Central memory CD8-positive, alpha-beta T cell (primary cell): ENCODE results near the gene LHPP.

ENCODE experiments used
- ATAC-seq: fragments of 150-1000 bp; cut with Tn5 transposase; replicated peaks from 2 replicates; pipeline ENCODE4 v1.10.0; 2022; ENCODE audit warnings: mild to moderate bottlenecking, moderate FRiP score, moderate number of reproducible peaks; ENCODE audit not compliant: poor library complexity, severe bottlenecking; ENCODE audit errors: extremely low read depth
- DNase-seq, 2 donors: peaks; one replicate each; pipeline ENCODE4 v3.0.0; 2021; ENCODE audit warnings: low spot score in 2 of 2
- H3K27ac Mint-ChIP-seq: one replicate; pipeline ENCODE4 v1.8.0; 2022; ENCODE audit warnings: low read depth, mild to moderate bottlenecking, moderate library complexity, mixed read lengths
- H3K27me3 Mint-ChIP-seq: one replicate; pipeline ENCODE4 v1.8.0; 2022; ENCODE audit warnings: mixed read lengths
- H3K36me3 Mint-ChIP-seq: one replicate; pipeline ENCODE4 v1.8.0; 2022; ENCODE audit warnings: mild to moderate bottlenecking, moderate library complexity, mixed read lengths; ENCODE audit not compliant: insufficient read depth
- H3K4me1 Mint-ChIP-seq: one replicate; pipeline ENCODE4 v1.8.0; 2022; ENCODE audit warnings: mixed read lengths
- H3K4me3 Mint-ChIP-seq: one replicate; pipeline ENCODE4 v1.8.0; 2022; ENCODE audit warnings: mild to moderate bottlenecking, moderate library complexity, mixed read lengths
- H3K9me3 Mint-ChIP-seq: one replicate; pipeline ENCODE4 v1.8.0; 2022; ENCODE audit warnings: mixed read lengths

LHPP gene

DNA sequence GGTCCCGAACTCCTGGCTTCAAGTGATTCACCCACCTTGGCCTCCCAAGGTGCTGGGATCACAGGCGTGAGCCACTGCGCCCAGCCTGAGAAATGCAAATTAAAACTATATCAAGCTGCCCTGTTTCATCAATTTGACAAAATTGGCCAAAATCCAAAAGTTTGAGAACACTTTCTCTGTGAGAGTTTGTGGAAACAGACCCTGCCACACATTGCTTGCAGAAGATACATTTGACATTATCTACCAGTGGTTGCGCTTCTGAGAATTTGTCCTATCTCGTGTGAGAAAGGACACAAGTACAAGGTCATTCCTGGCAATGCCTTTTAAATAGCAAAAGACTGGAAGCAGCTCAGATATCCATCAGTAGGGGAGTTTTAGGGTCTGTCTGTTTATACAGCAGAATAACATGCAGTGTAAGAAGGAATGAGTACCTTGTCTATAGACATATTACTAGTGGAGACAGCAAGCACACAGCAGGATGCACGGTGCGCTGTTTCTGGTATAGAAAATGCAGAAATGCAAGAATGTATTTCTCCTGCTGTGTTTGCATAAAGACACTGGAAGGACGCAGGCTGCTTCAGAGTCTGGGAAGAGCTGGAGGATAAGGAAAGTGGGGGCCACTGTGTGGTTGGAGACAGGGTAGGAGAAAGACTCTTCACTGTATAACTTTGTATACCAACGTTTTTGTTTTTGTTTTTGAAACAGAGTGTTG, 4.3 kb downstream of the LHPP start:
- Mint-ChIP-seq H3K36me3 (no peaks in the 10 kb centered on the region), H3K9me3 (no peaks in the 10 kb centered on the region), H3K27ac (no peak overlapping the region), H3K4me3 (no peak overlapping the region), H3K27me3 (no peaks in the 10 kb centered on the region), H3K4me1 (peaks cover 33% of the 10 kb centered on the region)
- no peak for ATAC-seq
- no peak for DNase-seq

DNA sequence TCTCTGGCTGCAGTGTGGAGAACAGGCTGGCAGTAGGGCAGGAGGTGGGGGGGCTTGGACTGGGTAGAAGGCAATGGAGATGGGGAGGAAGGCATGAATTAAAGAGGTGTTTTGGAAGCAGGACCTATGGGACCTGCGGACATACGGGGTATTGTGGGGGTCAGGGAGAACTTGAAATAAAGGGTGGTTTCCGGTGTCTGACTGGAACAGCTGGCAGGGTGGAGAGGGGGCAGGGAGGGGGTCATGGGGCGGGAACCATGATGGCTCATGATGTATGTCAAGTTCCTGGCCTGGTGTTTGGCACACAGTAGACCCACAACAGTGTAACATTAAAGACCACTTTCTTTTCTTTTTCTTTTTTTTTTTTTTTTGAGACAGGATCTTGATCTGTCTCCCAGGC, 5.5 kb downstream of the LHPP start:
- DNase-seq, result no peak
- H3K27me3 Mint-ChIP-seq, result no peaks in the 10 kb centered on the region
- no peak for ATAC-seq
- H3K9me3 Mint-ChIP-seq, result no peaks in the 10 kb centered on the region
- no peak overlapping the region for H3K4me3 Mint-ChIP-seq
- no peak overlapping the region for H3K27ac Mint-ChIP-seq
- H3K4me1 Mint-ChIP-seq, result peaks cover 27% of the 10 kb centered on the region
- no peaks in the 10 kb centered on the region for H3K36me3 Mint-ChIP-seq

- ATAC-seq (no peak), DNase-seq (no peak)
- H3K27me3 Mint-ChIP-seq, result no peaks in the 10 kb centered on the region
- H3K4me3 Mint-ChIP-seq, result no peak overlapping the region
- peaks cover 27% of the 10 kb centered on the region for H3K4me1 Mint-ChIP-seq
- H3K27ac Mint-ChIP-seq, result no peak overlapping the region
- H3K9me3 Mint-ChIP-seq, result no peaks in the 10 kb centered on the region
- H3K36me3 Mint-ChIP-seq, result no peaks in the 10 kb centered on the region
Observed at GRCh38 chr10:124468624-124469023, 7.0 kb downstream of the LHPP start.

- H3K4me3 Mint-ChIP-seq, result no peak overlapping the region
- no peak for ATAC-seq
Observed at GRCh38 chr10:124469956-124470484, 8.4 kb downstream of the LHPP start.

DNA sequence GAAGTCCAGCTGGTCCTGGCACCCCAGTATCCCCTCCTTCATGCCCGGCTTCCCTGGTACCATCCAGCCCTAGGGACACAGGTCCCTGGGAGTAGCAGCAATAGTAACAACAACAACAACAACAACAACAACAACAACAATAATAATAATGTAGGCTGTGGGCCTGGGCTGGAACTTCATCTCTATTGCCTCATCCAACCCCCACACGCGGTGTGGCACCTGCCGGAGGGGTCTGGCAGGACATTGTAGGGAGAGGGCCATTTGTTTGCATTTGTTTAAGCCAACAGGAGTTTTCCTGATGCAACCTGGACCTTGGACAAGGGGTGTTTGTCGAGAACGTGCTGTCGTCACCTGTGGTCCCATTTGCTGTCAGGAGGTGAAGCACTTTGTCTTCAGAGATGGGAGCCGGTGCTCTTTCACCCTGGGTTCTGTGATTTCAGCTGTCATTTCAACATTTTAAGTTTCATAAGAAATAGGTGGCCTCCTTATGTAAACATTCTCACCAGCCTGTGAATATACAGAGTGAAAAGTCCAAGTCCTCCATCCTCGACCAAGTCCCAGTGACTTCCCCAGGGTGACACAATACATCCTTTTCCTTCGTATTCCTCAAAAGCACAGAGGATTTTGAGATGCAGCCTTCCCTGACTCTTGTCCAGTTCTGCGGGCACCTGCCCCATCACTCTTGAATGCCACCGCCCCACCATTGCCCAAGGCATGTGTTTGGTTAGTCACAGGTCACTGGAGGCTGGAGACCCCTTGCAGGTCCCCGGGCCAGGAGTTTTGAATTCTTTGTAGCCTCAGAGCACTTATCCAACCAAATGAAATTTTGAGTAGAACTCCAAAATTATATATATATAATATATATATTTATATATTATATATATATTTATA, 9.2 kb downstream of the LHPP start:
- ATAC-seq, result no peak
- Mint-ChIP-seq H3K27ac (no peak overlapping the region), H3K9me3 (no peaks in the 10 kb centered on the region), H3K4me1 (peaks cover 17% of the 10 kb centered on the region), H3K36me3 (no peaks in the 10 kb centered on the region), H3K27me3 (no peaks in the 10 kb centered on the region), H3K4me3 (no peak overlapping the region)
- no peak for DNase-seq

More at GRCh38 chr10:124469956-124470484, 8.4 kb downstream of the LHPP start:
- no peaks in the 10 kb centered on the region for H3K36me3 Mint-ChIP-seq
- DNase-seq, result no peak
- no peaks in the 10 kb centered on the region for H3K9me3 Mint-ChIP-seq
- H3K4me1 Mint-ChIP-seq, result peaks cover 25% of the 10 kb centered on the region
- H3K27ac Mint-ChIP-seq, result no peak overlapping the region
- H3K27me3 Mint-ChIP-seq, result no peaks in the 10 kb centered on the region

- Mint-ChIP-seq H3K27ac (no peak overlapping the region), H3K4me3 (no peak overlapping the region), H3K36me3 (no peaks in the 10 kb centered on the region), H3K9me3 (no peaks in the 10 kb centered on the region), H3K4me1 (peaks cover 12% of the 10 kb centered on the region), H3K27me3 (no peaks in the 10 kb centered on the region)
- DNase-seq (no peak), ATAC-seq (no peak)
Observed at GRCh38 chr10:124472071-124472470, 10.4 kb downstream of the LHPP start.

DNA sequence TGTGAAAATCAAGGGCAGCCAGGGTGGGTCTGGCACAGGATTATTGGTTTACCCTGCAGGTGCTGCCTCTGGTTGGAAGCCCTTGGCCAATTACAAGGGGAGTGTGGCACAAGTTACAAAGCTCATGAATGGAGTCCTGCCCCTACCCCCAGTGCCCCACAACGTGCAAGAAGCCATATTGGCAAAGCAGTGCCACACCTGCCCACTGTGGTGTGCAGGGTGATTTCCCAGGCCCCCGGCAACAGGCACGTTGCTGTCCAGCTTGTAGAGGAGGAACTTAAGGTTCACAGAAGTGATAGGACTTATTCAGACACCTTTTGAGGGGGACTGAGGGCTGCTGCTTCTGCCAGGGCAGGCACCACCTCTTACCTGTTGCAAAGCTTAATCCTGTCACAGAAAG, 11.4 kb downstream of the LHPP start:
- H3K27me3 Mint-ChIP-seq, result no peaks in the 10 kb centered on the region
- peak; percentile 35 for ATAC-seq
- peaks cover 3% of the 10 kb centered on the region for H3K36me3 Mint-ChIP-seq
- no peaks in the 10 kb centered on the region for H3K9me3 Mint-ChIP-seq
- peaks cover 12% of the 10 kb centered on the region for H3K4me1 Mint-ChIP-seq
- DNase-seq, result no peak
- no peak overlapping the region for H3K27ac Mint-ChIP-seq
- H3K4me3 Mint-ChIP-seq, result no peak overlapping the region

- no peak overlapping the region for H3K4me3 Mint-ChIP-seq
- H3K36me3 Mint-ChIP-seq, result peaks cover 3% of the 10 kb centered on the region
- no peak overlapping the region for H3K27ac Mint-ChIP-seq
- no peaks in the 10 kb centered on the region for H3K9me3 Mint-ChIP-seq
- no peaks in the 10 kb centered on the region for H3K27me3 Mint-ChIP-seq
- no peak for DNase-seq
- no peak for ATAC-seq
- H3K4me1 Mint-ChIP-seq, result peaks cover 6% of the 10 kb centered on the region
Observed at GRCh38 chr10:124474514-124475070, 13.0 kb downstream of the LHPP start.

- no peak for ATAC-seq
- Mint-ChIP-seq H3K4me3 (no peak overlapping the region), H3K27ac (no peak overlapping the region), H3K36me3 (peaks cover 3% of the 10 kb centered on the region), H3K27me3 (no peaks in the 10 kb centered on the region), H3K4me1 (peaks cover 11% of the 10 kb centered on the region), H3K9me3 (no peaks in the 10 kb centered on the region)
- DNase-seq, result no peak
Observed at GRCh38 chr10:124476043-124476725, 14.6 kb downstream of the LHPP start.

- Mint-ChIP-seq H3K36me3 (peaks cover 3% of the 10 kb centered on the region), H3K27ac (no peak overlapping the region), H3K27me3 (no peaks in the 10 kb centered on the region), H3K9me3 (no peaks in the 10 kb centered on the region), H3K4me3 (no peak overlapping the region), H3K4me1 (peaks cover 16% of the 10 kb centered on the region)
- no peak for ATAC-seq
- no peak for DNase-seq
Observed at GRCh38 chr10:124477614-124478363, 16.2 kb downstream of the LHPP start.

DNA sequence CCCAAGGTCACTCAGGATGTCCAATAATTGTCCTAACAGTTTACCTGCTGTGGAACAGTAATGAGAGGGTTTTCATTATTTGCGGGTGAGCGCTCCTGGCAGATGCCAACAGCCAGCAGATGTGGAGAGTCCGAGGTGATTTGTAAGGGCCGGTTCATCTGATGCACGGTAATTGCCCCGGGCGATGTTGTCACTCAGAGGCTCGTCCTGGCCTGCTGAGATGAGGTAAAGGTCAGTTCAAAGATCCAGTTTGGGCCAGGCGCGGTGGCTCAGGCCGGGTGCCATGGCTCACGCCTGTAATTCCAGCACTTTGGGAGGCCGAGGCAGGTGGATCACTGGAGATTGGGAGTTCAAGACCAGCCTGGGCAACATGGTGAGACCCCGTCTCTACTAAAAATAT, 16.9 kb downstream of the LHPP start:
- Mint-ChIP-seq H3K36me3 (peaks cover 3% of the 10 kb centered on the region), H3K4me1 (peaks cover 16% of the 10 kb centered on the region), H3K27ac (no peak overlapping the region), H3K27me3 (no peaks in the 10 kb centered on the region), H3K9me3 (no peaks in the 10 kb centered on the region), H3K4me3 (no peak overlapping the region)
- ATAC-seq, result no peak
- no peak for DNase-seq

DNA sequence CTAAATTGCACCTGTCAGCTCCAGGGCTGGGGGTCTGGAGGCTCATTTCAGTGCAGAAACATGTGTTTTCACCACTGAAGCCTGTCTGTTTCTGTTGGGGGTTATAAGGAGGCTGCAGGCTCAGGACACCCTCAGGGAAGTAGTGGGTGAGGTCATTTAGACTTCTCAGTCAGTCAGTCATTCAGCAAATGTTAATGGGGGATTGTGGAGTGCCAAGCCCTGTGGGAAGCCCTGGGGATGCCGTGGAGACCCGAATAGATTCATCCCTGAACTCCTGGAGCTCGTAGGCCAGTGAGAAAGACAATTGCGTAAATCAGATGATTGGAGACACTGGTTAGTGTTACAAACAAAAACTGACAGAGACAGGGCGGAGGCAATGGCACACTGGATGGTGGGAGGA, 19.2 kb downstream of the LHPP start:
- Mint-ChIP-seq H3K27ac (no peak overlapping the region), H3K4me1 (peaks cover 10% of the 10 kb centered on the region), H3K4me3 (no peak overlapping the region), H3K27me3 (no peaks in the 10 kb centered on the region), H3K9me3 (no peaks in the 10 kb centered on the region), H3K36me3 (peaks cover 6% of the 10 kb centered on the region)
- no peak for ATAC-seq
- no peak for DNase-seq
